Activated CD8-positive, alpha-beta memory T cell treated with anti-CD3 and anti-CD28 coated beads, Interleukin-2, amount 50 U/mL, for 24 hours (primary cell): ENCODE results near the gene COL4A3.
"Not testable (repeated sequence)": the region's sequence is repeated elsewhere in the genome, so short reads cannot be mapped to it uniquely, and the experiment has no call there.

Source experiments
- DNase-seq: peaks from one replicate; pipeline ENCODE4 v3.0.0-alpha.2; 2020; ENCODE audit errors: extremely low read depth

The COL4A3 gene

GRCh38 chr2:227206406-227206805, 42.0 kb downstream of the COL4A3 start:
- no peak for DNase-seq

GRCh38 chr2:227207573-227207972, 43.1 kb downstream of the COL4A3 start:
- no peak for DNase-seq

DNA sequence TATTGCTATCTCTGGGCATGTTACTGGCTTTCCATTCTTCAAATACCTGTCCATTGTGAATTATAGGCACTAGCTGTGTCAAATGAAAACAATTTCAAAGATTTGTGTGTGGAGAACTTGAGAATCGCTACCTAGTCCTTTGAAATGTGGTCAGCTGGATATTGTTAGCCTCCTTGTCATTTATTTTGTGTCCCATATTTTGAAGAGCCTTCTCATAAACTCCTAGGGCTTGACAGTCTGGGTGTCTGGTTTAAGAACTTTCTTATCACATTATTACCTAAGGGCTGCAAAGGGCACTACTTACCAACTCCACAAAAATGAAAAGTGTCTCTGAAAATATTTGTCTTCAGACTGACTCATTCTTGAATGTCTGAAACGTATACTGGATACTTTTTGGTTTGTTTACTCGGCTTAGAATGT, 50.2 kb downstream of the COL4A3 start:
- DNase-seq, result no peak

GRCh38 chr2:227219312-227220105, 55.1 kb downstream of the COL4A3 start:
- DNase-seq, result no peak

- DNase-seq, result no peak
Measured at GRCh38 chr2:227221120-227221519, 56.7 kb downstream of the COL4A3 start.

- DNase-seq, result no peak
Measured at GRCh38 chr2:227222292-227222691, 57.9 kb downstream of the COL4A3 start.

DNA sequence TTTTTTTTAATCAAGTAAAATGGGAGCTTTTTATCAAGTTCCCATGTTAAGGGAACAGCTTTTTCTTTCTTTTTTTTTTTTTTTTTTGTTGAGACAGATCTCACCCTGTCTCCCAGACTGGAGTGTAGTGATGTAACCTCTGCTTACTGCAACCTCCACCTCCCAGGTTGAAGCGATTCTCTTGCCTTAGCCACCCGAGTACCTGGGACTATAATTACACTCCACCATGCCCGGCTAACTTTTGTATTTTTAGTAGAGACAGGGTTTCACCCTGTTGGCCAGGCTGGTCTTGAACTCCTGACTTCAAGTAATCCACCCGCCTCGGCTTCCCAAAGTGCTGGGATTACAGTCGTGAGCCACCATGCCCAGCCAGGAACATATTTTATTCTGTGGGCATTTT, 61.2 kb downstream of the COL4A3 start:
- DNase-seq, result not testable (repeated sequence)

DNA sequence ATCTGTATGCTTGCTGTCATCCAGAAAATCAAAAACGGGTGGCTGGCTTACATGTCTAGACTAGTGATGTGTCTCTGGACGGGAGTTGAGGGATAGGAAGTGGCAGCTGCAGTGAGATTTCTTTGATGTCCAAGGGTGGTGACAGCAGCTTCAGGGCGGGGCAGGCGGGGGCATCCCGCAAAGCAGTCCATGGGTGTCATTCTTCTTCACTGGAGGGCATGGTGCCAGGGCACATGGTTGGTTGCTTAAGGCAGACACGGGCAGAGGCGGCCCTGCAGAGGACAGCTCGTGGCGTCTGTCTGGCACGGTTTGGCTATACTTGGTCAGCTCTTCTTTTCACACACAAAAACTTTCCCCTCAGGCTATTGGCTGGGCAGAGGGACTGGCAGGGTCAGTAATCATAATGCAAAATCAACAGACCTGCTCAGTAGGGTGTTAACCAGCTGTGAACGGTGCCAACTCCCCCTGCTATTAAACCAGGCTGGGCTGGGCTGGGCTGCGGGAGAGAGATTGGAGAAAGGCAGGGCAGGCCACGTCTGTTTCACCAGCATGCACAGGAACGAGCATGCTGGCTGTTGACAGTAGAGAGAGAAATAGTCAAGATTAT, 63.7 kb downstream of the COL4A3 start:
- DNase-seq, result no peak

DNA sequence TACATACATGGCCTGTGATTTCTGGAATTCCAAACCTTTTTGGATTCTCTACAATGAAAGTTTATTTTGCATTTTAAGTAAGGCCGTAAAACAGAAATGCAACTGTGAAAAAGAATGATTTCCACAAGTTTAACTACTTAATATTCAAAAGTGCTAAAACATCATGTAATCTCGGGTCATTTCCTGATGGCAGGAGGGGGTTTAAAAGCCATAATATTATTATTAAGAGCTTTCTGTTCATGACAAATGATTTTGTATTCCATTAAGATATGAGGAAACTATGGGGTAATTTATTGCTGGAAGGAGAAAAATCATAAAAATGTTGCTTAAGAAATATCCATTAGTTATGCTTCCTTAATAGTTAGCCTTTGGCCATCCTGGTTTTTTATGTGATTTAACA, 65.7 kb downstream of the COL4A3 start:
- DNase-seq, result no peak

- DNase-seq, result no peak
Measured at GRCh38 chr2:227234429-227234828, 70.0 kb downstream of the COL4A3 start.

DNA sequence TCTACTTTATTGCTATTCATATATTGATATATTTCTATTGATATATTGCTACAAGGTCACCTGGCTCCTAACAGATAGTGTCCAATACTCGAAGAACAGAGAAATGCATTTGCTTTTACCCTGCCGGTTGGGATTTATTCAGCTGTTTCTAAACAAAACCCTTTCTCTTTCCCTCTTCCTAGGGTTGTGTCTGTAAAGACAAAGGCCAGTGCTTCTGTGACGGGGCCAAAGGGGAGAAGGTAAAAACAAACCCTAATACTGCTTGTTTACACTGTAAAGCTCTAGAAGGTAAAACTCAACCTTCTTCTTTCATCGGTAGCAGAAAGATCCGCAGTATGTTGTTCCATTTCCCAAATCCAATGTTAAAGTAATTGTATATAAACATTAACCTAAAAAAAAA, 73.4 kb downstream of the COL4A3 start:
- no peak for DNase-seq

- peak; percentile 10 for DNase-seq
Measured at GRCh38 chr2:227238238-227239237, 74.1 kb downstream of the COL4A3 start.

DNA sequence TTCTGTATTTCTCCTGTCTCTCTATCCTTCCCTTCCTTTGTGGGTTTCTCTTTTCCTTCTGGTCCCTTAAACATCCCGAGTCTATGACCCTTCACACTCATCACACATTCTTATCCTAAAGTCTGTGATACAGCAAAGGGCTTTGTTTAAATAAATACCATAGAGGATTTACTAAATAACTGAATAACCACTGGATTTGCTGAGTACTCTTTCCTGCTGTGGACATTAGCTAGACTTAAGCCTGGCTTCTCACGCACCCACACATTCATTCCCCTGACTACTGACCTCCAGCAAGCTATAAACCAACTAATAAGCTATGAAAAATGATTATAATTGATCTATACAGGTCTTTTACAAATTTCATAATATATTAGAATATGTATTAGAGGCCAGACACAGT, 76.6 kb downstream of the COL4A3 start:
- no peak for DNase-seq

- DNase-seq, result no peak
Measured at GRCh38 chr2:227248876-227249275, 84.5 kb downstream of the COL4A3 start.

DNA sequence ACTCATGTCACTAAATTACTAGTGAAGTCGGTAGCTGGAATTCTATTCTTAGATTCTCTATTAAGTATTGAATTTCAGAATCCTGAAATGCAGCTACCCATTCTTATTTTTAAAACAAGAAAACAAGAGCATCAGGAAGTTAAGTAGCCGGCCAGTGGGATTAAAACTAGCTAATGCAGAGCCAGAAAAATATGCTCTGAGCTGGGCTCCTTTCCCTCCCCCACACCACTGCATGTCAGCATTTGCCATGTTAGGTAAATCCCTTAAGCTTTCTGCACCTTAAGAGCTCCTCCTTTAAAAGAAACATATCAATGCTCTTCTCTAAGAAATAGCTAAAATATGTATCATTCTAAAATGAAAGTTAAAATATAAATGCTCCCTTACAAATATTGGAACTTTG, 88.4 kb downstream of the COL4A3 start:
- DNase-seq, result no peak

DNA sequence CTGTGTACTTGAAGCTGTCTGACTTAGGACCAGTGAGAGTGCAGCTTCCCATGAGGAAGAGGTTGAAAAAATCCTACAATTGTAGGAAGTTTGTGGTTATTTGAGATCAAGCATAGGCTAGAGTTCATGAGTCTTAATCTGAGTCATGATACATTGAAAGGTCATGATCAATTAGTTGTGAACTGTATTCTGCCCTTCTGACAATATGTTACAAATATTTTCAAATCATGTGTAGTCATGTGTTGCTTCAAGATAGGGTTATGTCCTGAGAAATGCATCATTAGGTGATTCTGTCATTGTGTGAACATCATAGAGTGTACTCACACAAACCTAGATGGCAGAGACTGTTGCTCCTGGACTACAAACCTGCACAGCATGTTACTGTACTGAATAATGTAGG, 92.2 kb downstream of the COL4A3 start:
- no peak for DNase-seq

DNA sequence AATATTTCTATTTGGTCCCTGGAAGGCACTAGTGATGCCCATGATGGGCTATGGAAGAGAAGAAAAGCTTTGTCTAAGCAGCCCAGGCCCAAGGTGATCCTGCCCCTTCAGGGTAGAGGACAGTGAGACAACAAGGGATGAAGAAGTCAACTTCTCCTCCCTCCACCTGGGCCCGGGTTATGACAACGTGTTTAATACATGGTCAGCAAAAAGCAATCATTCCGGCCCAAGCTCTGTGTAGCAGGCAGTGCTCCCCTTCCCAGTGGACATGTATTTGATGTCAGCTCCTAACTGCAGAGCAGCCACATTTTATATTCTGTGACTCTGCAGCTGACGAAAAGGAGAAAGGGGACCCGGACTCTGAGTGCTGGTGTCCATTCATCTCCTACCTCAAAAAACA, 93.4 kb downstream of the COL4A3 start:
- no peak for DNase-seq

DNA sequence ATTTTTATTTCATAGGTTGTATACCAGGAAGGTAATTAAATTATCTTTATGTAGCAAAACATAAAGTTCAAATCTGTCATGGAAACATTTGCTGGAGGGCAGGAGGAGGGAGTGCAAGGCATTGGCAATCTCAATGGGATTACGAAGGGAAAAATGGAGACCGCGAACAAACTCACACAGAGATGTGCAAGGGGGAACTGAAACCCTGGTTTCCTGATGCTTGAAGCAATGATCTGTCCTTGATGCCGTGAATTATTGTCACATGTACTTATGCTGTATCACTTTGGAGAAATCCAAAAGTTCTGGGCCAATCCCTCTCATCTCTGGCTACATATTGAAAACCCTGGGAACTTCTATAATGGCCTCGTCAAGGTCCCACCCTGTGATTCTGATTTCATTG, 95.6 kb downstream of the COL4A3 start:
- no peak for DNase-seq

- DNase-seq, result no peak
Measured at GRCh38 chr2:227267410-227268115, 103.1 kb downstream of the COL4A3 start.

DNA sequence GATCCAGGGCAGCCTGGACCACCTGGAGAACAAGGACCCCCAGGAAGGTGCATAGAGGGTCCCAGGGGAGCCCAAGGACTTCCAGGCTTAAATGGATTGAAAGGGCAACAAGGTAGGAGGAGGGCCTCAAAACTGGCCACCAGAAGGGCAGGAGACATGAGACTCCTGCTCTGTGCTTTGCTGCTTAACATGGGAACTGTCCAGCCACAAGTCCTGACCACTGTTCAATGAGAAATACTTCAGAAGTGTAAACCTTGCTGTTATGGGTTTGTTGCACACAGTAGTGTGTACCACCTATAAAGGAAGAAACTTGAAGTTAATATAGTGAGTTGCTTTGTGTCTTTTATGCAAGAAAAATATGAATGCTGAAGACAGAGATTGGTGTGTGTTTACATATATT, 116.5 kb downstream of the COL4A3 start:
- no peak for DNase-seq

DNA sequence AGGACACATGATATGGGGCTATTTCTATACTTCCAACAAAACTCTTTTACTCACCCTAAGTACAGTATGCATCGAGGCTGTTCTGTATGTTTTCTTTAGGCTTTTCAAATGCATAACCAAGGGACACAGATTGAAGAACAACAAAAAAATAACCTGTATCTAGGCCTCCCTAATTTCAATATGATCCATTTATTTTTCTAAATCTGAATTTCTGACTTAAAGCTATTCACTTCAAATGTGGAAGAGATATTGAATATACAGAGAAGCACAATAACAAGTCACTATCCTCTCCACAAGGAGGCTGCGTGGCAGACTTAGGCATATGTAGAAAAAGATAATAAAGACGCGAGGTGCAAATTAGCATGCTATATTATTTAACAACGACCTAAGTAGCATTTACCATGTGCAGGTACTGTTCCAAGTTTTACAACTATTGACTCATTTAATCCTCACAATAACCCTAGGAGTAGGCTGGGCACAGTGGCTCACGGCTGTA, 121.4 kb downstream of the COL4A3 start:
- no peak for DNase-seq

DNA sequence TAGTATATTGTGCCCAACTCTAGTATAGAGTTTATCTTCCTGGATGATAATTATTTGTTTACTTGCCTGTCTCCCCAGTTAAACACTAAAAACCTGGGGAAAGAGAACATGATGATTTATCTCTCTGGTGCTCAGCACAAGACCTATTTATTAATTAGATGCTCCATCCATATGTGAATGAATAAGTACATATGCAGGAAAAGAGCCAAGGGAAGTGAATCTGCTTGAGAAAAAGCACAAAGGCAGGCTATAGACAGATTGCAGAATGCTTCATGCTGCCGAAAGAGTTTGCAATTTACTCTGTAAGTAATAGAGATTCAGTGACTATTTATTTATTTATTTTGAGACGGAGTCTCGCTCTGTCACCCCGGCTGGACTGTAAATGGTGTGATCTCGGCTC, 123.3 kb downstream of the COL4A3 start:
- DNase-seq, result no peak
